ENCODE results near the gene RPP40. TPM values are rescaled to one million over a fixed set of nuclear protein-coding genes. Genes with fewer than 3 reads are reported as not detected.

Gene RPP40
- 7.0 TPM for total RNA-seq

GRCh38 chr6:5003604-5004372 lies at the start of gene RPP40:
Gene RPP40, minus strand, starts transcription at chr6:5004037. Its CDS starts 35 bp downstream, at chr6:5004002.
- DNase-seq, result peak; percentile 99

GRCh38 chr6:5053038-5053437 lies 49.2 kb upstream of the RPP40 start:
- peak; percentile 16 for DNase-seq

GRCh38 chr6:5051394-5051793 lies 47.6 kb upstream of the RPP40 start:
- DNase-seq, result no peak

- no peak for DNase-seq
These were observed 46.2 kb upstream of the RPP40 start for GRCh38 chr6:5050009-5050408.

GRCh38 chr6:5046430-5046829 lies 42.6 kb upstream of the RPP40 start:
- peak; percentile 92 for DNase-seq

GRCh38 chr6:5045416-5045815 lies 41.6 kb upstream of the RPP40 start:
- DNase-seq, result peak; percentile 77

GRCh38 chr6:5044866-5045265 lies 41.0 kb upstream of the RPP40 start:
- no peak for DNase-seq

- DNase-seq, result no peak
These were observed 38.6 kb upstream of the RPP40 start for GRCh38 chr6:5042436-5042835.

- no peak for DNase-seq
These were observed 38.1 kb upstream of the RPP40 start for GRCh38 chr6:5041955-5042354.

- DNase-seq, result peak; percentile 84
These were observed 32.4 kb upstream of the RPP40 start for GRCh38 chr6:5036269-5036668.

GRCh38 chr6:5034736-5035135 lies 30.9 kb upstream of the RPP40 start:
- DNase-seq, result peak; percentile 51

- DNase-seq, result peak; percentile 18
These were observed 30.5 kb upstream of the RPP40 start for GRCh38 chr6:5034328-5034727.

- DNase-seq, result peak; percentile 3
These were observed 29.5 kb upstream of the RPP40 start for GRCh38 chr6:5033214-5033904.

GRCh38 chr6:5032706-5033105 lies 28.9 kb upstream of the RPP40 start:
- peak; percentile 21 for DNase-seq

GRCh38 chr6:5031150-5031549 lies 27.3 kb upstream of the RPP40 start:
- no peak for DNase-seq

GRCh38 chr6:5030596-5031136 lies 26.8 kb upstream of the RPP40 start:
- DNase-seq, result peak; percentile 87

- no peak for DNase-seq
These were observed 25.8 kb upstream of the RPP40 start for GRCh38 chr6:5029609-5030008.

- peak; percentile 7 for DNase-seq
These were observed 25.1 kb upstream of the RPP40 start for GRCh38 chr6:5028921-5029320.

GRCh38 chr6:5028301-5028700 lies 24.5 kb upstream of the RPP40 start:
- no peak for DNase-seq

GRCh38 chr6:5025911-5026819 lies 22.3 kb upstream of the RPP40 start:
- DNase-seq, result peak; percentile 89

GRCh38 chr6:5023923-5024322 lies 20.1 kb upstream of the RPP40 start:
- no peak for DNase-seq

- DNase-seq, result no peak
These were observed 16.3 kb upstream of the RPP40 start for GRCh38 chr6:5020142-5020541.
